ENCODE data around the gene SDSL.

SDSL gene

GRCh38 chr12:113473400-113473799 is 51.2 kb downstream of the SDSL start:
- no peak overlapping the region for H3K4me3 ChIP-seq (ENCODE audit: low read length)
- no peak overlapping the region for H3K4me2 ChIP-seq (ENCODE audit: low read length)
- H3K4me1 ChIP-seq (ENCODE audit: control insufficient read depth, low read length) = no peaks in the 10 kb centered on the region
- H3K9me3 ChIP-seq (ENCODE audit: control insufficient read depth, insufficient read depth, low read length) = no peaks in the 10 kb centered on the region
- peaks cover 45% of the 10 kb centered on the region for H3K27me3 ChIP-seq (ENCODE audit: control insufficient read depth, low read length)
- H3K36me3 ChIP-seq (ENCODE audit: control insufficient read depth, low read length) = no peaks in the 10 kb centered on the region
- no peaks in the 10 kb centered on the region for H3K9me2 ChIP-seq (replicated peaks; ENCODE audit: control insufficient read depth, low read length)
- H3K27ac ChIP-seq (ENCODE audit: low read depth, low read length) = no peak overlapping the region
- H4K20me1 ChIP-seq (ENCODE audit: control insufficient read depth, insufficient read depth, low read depth, low read length) = no peaks in the 10 kb centered on the region
- TF ChIP-seq EZH2phosphoT487 (IDR thresholded peaks at IDR 0.05; ENCODE audit: borderline replicate concordance, low read length) (no peak), CTCF (IDR thresholded peaks at IDR 0.05; ENCODE audit: low read depth, low read length, poor library complexity, severe bottlenecking) (no peak)
- no peaks in the 10 kb centered on the region for H3F3A ChIP-seq (ENCODE audit: control insufficient read depth, insufficient read depth)
- no peaks in the 10 kb centered on the region for H3K79me2 ChIP-seq (ENCODE audit: control insufficient read depth, low read length)

GRCh38 chr12:113473942-113474341 is 51.8 kb downstream of the SDSL start:
- Histone ChIP-seq H3K27me3 (ENCODE audit: control insufficient read depth, low read length) (peaks cover 41% of the 10 kb centered on the region), H3K9me2 (replicated peaks; ENCODE audit: control insufficient read depth, low read length) (no peaks in the 10 kb centered on the region), H3K36me3 (ENCODE audit: control insufficient read depth, low read length) (no peaks in the 10 kb centered on the region), H3K27ac (ENCODE audit: low read depth, low read length) (no peak overlapping the region), H3F3A (ENCODE audit: control insufficient read depth, insufficient read depth) (no peaks in the 10 kb centered on the region), H3K79me2 (ENCODE audit: control insufficient read depth, low read length) (no peaks in the 10 kb centered on the region), H3K4me2 (ENCODE audit: low read length) (no peak overlapping the region), H3K4me1 (ENCODE audit: control insufficient read depth, low read length) (no peaks in the 10 kb centered on the region), H3K4me3 (ENCODE audit: low read length) (no peak overlapping the region), H3K9me3 (ENCODE audit: control insufficient read depth, insufficient read depth, low read length) (no peaks in the 10 kb centered on the region), H4K20me1 (ENCODE audit: control insufficient read depth, insufficient read depth, low read depth, low read length) (no peaks in the 10 kb centered on the region)
- no peak for TF ChIP-seq CTCF (IDR thresholded peaks at IDR 0.05; ENCODE audit: low read depth, low read length, poor library complexity, severe bottlenecking)
- no peak for TF ChIP-seq EZH2phosphoT487 (IDR thresholded peaks at IDR 0.05; ENCODE audit: borderline replicate concordance, low read length)

GRCh38 chr12:113474635-113475436 is 52.7 kb downstream of the SDSL start:
- Histone ChIP-seq H3K36me3 (ENCODE audit: control insufficient read depth, low read length) (no peaks in the 10 kb centered on the region), H4K20me1 (ENCODE audit: control insufficient read depth, insufficient read depth, low read depth, low read length) (no peaks in the 10 kb centered on the region), H3F3A (ENCODE audit: control insufficient read depth, insufficient read depth) (no peaks in the 10 kb centered on the region), H3K4me1 (ENCODE audit: control insufficient read depth, low read length) (no peaks in the 10 kb centered on the region), H3K27me3 (ENCODE audit: control insufficient read depth, low read length) (peaks cover 32% of the 10 kb centered on the region), H3K27ac (ENCODE audit: low read depth, low read length) (no peak overlapping the region), H3K4me3 (ENCODE audit: low read length) (no peak overlapping the region), H3K9me2 (replicated peaks; ENCODE audit: control insufficient read depth, low read length) (no peaks in the 10 kb centered on the region), H3K4me2 (ENCODE audit: low read length) (no peak overlapping the region), H3K9me3 (ENCODE audit: control insufficient read depth, insufficient read depth, low read length) (no peaks in the 10 kb centered on the region), H3K79me2 (ENCODE audit: control insufficient read depth, low read length) (no peaks in the 10 kb centered on the region)
- TF ChIP-seq CTCF (IDR thresholded peaks at IDR 0.05; ENCODE audit: low read depth, low read length, poor library complexity, severe bottlenecking) = no peak
- TF ChIP-seq EZH2phosphoT487 (IDR thresholded peaks at IDR 0.05; ENCODE audit: borderline replicate concordance, low read length) = no peak
